GM18526 (cell line): ENCODE data around the gene NANOS3.

Experiments
- POLR2A ChIP-seq: IDR thresholded peaks from 3 replicates; pipeline ENCODE4 v1.6.1; 2011; ENCODE audit not compliant: insufficient read length; ENCODE audit errors: extremely low read depth

The NANOS3 gene

DNA sequence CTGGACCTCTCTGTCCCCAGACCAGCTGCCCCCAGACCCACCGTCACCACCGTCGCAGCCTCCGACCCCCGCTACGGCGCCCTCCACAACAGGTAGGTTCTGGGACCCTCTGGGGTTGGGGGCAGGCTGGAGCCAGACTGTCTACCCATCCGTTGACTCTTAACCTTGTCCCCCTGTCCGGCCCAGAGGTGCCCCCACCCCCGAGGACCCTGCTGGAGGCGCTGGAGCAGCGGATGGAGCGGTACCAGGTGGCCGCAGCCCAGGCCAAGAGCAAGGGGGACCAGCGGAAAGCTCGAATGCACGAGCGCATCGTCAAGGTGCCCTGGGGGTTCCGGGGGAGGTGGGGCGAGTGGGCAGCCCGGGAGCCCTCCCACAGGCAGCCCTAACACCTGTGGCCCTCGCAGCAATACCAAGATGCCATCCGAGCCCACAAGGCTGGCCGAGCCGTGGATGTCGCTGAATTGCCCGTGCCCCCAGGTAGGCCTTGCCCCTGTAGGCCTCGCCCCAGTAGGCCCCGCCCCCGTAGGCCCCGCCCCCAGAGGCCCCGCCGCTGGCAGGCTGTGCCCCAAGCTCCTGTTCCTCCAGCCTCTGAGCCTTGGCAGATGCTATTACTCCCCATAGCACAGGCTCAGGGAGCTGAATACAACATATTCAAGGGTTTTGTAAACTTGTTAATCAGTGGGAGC, 41.9 kb downstream of the NANOS3 start:
- TF ChIP-seq POLR2A = no peak

- TF ChIP-seq POLR2A = no peak
Observed at GRCh38 chr19:13920524-13920923, 43.6 kb downstream of the NANOS3 start.

DNA sequence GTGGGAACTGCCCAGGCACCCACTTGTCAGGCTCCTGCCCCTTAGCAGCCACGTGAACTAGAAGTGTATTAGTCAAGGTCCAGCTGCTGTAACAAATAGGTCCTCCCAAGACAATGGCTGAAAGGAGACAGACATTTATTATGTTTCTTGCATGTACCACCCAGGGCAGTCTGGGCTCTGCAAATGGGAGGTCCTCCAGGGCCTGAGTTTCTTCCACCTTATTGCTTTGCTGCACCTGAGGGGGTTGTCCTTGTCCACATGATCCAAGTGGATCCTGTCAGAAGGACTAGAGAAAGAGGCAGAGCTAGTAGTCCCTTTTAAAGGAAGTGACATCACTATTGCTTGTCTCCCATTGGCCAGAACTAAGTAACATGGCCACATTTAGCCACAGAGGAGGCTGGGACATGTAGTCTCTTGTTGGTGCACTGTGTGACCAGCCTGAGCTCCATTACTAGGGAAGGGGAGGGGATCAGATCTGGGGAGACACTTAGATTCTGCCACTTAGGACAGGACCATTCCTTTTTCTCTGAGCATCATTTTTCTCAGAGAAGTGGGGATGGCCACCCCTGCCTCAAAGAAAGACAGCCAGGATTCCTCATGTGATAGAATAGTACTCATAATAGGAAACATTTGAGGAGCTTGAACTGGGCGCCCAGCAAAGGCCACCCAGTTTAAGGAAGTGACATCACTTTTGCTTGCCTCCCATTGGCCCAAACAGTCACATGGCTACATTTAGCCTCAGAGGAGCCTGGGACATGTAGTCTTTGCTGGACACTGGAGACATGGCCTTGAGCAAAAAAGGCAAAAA, 44.2 kb downstream of the NANOS3 start:
- TF ChIP-seq POLR2A = no peak

GRCh38 chr19:13923194-13923987, 46.5 kb downstream of the NANOS3 start:
- TF ChIP-seq POLR2A = no peak

GRCh38 chr19:13926010-13926409, 49.1 kb downstream of the NANOS3 start:
- TF ChIP-seq POLR2A = no peak

DNA sequence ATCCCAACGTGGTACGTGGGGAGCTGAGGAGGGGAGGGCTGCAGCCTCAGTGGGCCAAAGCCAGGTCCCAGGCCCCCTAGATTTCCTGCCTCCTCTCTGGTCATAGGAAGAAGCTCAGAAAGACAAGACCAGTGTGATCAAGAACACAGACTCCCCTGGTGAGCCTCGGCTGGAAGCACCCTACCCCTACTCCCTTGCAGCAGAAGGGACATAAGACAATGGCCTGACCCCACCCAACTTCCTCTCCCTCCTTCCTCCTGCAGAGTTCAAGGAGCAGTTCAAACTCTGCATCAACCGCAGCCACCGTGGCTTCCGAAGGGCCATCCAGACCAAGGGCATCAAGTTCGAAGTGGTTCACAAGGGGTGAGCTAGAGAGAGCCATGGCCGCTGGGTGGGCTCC, 49.8 kb downstream of the NANOS3 start:
- no peak for TF ChIP-seq POLR2A

GRCh38 chr19:13929340-13929739, 52.4 kb downstream of the NANOS3 start:
- no peak for TF ChIP-seq POLR2A

DNA sequence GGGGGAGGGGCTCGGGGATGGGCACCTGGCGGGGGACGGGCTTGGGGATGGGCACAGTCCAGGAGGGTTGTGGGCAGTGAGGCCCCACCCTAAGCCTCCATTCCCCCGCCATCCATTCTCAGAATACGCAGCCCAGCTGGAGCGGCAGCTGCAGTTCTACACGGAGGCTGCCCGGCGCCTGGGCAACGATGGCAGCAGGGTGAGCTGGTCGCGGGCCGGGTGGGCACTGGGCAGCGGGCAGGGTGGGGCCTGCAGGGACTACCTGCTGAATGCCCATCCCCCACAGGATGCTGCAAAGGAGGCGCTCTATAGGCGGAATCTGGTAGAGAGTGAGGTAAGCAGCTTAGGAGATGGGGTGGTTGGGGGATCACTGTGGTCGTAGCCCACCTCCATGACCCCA, 53.0 kb downstream of the NANOS3 start:
- TF ChIP-seq POLR2A = no peak
